Fibroblast of skin of abdomen (primary cell): Measurements from ENCODE around the gene RSL1D1.
A peak's percentile ranks its signal among the peaks of the same experiment; 100 is the strongest.
"Not testable (repeated sequence)": the region's sequence is repeated elsewhere in the genome, so short reads cannot be mapped to it uniquely, and the experiment has no call there.

Experiments
- DNase-seq: peaks from one replicate; pipeline ENCODE4 v3.0.0-alpha.2; 2013

The RSL1D1 gene

GRCh38 chr16:11843861-11844260 lies 7.5 kb downstream of the RSL1D1 start:
- no peak for DNase-seq

DNA sequence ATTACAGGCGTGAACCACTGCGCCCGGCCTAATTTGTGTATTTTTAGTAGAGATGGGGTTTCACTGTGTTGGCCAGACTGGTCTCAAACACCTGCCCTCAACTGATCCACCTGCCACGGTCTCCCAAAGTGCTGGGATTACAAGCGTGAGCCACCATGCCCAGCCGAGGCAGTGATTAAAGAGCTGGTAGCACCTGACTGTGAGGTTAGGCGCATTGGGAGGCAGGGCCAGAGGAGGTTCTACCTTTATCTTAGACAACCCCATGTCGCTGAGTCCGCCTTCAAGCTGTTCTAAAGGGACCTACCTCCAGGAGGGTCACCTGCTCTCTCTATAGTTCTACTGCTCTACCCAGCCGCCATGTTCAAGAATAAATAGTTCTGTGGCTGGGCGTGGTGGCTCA lies 8.1 kb downstream of the RSL1D1 start:
- no peak for DNase-seq

DNA sequence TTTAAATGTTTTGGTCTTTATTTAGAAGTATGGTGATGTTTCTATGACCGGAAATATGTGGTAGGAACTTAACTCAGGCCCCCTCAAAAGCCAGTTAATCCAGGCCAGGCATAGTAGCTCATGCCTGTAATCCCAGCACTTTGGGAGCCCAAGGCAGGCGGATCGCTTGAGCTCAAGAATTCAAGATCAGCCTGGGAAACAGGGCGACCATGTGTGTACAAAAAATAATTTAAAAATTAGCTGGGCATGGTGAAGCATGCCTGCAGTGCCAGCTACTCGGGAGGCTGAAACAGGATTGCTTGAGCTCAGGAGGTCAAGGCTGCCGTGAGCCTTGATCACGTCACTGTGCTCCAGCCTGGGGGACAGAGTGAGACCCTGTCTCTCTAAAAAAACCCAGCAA lies 10.3 kb downstream of the RSL1D1 start:
- DNase-seq: no peak

DNA sequence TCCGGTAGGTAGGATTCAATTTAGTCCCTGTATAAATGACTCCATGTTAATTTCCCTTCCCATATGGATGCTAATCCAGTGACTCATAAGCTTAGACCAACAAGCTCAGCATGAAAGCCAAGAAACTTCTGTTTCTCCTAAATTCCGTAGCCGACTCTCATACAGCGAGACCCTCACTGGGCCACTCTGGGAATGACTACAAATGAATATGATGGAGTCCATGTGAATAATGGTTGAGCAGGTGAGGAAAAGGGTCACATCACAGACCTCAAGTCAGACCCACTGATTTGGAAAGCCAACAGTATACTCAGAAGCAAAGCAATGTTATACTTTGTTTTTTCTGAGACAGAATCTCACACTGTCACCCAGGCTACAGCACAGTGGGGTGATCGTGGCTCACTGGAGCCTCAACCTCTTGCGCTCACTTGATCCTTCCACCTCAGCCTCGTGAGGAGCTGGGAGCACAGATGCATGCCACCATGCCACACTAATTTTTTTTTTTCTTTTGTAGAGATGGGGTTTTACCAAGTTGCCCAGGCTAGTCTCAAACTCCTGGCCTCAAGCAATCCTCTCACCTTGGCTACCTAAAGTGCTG lies 14.6 kb downstream of the RSL1D1 start:
- peak; percentile 95 for DNase-seq

- DNase-seq: peak; percentile 91
These were observed 15.3 kb downstream of the RSL1D1 start for GRCh38 chr16:11835891-11836649.

DNA sequence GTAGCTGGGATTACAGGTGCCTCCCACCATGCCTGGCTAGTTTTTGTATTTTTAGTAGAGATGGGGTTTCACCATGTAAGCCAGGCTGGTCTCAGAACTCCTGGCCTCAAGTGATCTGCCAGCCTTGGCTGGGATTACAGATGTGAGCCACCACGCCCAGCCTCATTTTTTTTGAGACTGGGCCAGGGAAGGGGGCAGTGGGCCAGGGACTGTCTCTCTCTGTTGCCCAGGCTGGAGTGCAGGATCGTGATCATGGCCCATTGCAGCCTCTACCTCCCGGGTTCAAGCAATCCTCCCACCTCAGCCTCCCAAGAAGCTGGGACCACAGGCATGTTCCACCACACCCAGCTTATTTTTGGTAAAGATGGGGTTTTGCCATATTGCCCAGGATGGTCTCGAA lies 16.0 kb downstream of the RSL1D1 start:
- no peak for DNase-seq

DNA sequence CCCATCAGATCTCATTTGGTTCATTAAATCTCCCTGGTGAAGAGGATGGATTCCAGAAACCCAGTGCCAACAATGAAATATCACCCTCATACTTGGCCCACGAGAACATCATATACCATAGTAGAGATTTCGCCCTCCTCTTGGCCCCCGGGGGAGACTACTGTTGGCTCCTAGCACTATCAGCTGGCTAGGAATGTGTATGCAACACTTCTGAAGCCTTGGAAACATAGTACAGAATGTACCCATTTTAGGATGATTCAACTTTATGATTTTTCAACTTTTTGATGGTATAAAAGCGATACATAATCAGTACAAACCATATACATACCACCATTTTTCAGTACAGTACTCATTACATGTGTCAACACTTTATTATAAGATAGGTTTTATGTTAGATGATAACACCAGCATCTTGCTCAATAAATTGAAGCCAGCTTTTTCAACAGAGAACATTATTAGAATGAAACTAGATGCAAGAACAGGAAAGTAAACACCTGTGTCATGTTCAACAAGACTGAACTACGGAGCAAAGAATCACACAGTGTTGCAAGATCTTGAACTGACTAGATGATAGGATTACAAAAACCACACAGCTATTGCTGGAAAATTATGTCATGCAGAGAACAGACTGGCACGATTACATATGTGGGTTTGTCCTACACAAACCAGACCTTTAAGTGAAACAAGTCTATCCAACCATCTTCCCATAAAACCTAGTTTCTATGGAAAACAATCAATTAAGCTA lies 17.2 kb downstream of the RSL1D1 start:
- peak; percentile 66 for DNase-seq

- DNase-seq: no peak
These were observed 22.6 kb downstream of the RSL1D1 start for GRCh38 chr16:11828696-11829095.

GRCh38 chr16:11825520-11826165 lies 25.7 kb downstream of the RSL1D1 start:
- not testable (repeated sequence) for DNase-seq

DNA sequence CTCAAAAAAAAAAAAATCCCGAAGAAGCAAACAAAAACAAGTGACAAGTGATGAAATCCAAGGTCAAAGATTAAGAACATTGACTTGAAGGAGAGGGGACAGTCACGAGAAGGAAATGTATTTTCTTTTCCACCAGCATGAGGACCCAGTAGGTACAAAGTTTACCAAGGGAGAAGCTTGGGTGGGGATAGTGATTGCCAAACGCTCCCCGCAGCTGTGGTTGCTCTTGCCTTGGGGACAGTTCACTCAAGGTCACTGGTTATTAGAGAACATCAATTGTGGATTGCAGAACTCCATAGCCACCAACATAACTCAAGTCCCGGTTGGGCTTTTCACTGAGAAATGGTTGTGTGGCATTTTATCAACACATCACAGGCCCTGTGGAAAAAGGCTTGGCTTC lies 27.0 kb downstream of the RSL1D1 start:
- DNase-seq: peak; percentile 6

DNA sequence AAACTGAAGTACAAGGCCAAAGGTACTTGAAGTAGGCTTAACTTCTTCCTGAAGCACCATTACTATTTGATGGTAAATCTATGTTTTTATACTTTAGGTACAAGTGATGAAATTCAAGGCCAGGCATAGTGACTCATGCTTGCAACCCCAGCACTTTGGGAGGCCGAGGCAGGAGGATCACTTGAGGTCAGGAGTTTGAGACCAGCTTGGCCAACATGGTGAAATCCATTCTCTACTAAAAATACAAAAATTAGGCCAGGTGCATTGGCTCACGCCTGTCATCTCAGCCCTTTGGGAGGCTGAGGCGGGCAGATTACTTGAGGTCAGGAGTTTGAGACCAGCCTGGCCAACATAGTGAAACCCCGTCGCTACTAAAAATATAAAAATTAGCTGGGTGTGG lies 27.7 kb downstream of the RSL1D1 start:
- not testable (repeated sequence) for DNase-seq

DNA sequence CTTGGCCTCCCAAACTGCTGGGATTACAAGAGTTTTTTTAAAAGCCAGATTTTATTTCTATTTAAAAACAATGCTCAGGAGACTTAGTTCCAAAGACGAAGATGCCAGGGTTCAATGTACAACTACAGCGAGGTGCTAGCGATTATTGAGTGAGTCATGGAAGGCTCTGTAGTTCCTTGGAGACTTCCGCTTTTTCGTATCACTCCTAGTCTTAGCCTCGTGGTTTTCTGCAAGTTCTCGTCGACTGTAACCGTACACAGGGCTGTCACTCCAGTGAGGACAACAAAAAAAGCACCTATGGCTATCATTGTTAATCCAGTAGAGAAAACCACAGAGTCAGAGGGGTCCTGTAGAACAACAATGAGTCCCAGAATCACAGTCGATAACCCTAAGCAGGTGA lies 31.5 kb downstream of the RSL1D1 start:
- no peak for DNase-seq

- DNase-seq: not testable (repeated sequence)
These were observed 32.4 kb downstream of the RSL1D1 start for GRCh38 chr16:11818970-11819369.

DNA sequence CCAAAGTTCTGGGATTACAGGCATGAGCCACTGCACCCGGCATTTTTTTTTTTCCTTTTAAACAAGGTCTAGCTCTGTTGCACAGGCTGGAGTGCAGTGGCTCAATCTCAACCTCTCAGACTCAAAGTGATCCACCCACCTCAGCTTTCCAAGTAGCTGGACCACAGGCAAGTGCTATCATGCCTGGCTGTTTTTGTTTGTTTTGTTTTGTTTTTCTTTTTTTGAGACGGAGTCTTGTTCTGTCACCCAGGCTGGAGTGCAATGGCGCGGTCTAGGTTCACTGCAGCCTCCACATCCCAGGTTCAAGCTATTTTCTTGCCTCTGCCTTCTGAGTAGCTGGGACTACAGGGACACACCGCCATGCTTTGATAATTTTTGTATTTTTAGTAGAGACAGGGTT lies 35.2 kb downstream of the RSL1D1 start:
- no peak for DNase-seq

DNA sequence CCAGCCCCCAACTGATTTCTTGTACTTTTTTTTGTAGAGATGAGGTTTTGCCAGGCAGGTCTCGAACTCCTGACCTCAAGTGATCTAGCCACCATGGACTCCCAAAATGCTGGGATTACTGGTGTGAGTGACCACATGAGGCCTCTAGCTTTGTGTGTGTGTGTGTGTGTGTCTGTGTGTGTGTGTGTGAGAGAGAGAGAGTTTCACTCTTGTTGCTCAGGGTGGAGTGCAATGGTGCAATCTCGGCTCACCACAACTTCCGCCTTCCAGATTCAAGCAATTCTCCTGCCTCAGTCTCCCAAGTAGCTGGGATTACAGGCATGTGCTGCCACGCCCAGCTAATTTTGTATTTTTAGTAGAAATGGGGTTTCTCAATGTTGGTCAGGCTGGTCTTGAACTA lies 36.5 kb downstream of the RSL1D1 start:
- DNase-seq: not testable (repeated sequence)

DNA sequence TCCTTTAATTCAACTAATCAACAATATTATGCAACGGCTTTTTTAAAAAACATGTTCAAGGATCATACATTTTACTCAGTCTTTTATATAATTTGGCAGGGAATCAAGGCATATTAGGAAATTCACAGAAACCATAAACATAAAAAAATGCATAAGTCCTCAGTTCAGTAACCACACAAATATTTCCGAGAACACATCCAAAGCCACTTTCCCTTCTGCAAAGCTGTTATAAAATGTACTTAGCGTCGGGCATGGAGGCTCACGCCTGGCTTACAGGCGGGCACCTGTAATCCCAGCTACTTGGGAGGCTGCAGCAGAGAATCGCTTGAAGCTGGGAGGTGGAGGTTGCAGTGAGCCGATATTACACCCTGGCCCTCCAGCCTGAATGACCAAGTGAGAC lies 44.6 kb downstream of the RSL1D1 start:
- DNase-seq: peak; percentile 72

DNA sequence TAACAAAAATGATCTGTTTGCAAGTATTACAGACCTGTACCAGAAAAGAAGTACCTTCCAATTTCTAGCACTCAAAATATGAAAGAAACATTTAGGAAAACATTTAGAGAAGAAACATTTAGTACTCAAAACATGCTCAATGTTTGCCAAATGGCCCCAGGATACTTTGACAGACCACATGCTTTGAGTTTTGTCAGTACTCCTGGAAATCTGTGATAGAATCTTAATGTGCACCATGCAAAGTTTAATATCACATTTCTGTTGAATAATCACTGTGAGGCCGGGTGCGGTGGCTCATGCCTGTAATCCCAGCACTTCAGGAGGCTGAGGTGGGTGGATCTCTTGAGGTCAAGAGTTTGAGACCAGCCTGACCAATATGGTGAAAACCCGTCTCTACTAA lies 45.8 kb downstream of the RSL1D1 start:
- DNase-seq: no peak

DNA sequence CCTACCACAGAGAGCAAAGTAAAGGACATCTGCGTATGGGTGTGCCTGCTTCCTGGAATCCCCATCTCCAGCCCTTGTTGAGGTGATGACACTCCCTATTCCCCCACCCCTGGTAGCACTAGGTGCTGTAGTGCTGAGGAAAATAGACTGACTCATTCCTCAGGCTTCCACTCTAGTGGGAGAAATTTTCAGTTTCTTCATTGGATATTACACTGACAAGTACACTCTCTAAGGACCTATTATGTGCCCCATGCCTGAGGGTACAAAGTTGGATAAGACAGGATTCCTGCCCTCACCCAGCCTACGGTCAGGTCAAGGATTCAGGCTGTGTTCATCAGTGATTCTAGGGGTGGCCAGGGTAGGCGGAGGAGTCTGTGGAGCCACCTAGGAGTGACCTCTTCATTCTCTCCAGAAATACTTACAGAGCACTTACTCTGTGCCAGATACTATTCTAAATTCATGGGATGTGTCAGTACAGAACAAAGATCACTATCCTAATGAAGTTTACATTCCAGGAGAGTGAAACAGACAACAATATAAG lies 49.8 kb downstream of the RSL1D1 start:
- peak; percentile 19 for DNase-seq

DNA sequence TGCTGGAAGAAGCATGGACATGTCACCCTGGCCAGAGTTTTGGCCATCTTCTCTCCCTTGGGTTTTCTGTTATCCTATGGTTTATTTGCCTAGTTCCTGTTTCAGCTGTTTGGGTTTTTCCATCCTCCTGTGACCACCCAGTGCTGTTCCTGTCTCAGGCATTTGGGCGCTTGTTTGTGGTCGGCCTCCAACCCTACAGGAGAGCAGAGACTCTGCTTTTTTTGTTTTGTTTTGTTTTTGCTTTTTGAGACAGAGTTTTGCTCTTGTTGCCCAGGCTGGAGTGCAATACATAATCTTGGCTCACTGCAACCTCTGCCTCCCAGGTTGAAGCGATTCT lies 51.0 kb downstream of the RSL1D1 start:
- no peak for DNase-seq

DNA sequence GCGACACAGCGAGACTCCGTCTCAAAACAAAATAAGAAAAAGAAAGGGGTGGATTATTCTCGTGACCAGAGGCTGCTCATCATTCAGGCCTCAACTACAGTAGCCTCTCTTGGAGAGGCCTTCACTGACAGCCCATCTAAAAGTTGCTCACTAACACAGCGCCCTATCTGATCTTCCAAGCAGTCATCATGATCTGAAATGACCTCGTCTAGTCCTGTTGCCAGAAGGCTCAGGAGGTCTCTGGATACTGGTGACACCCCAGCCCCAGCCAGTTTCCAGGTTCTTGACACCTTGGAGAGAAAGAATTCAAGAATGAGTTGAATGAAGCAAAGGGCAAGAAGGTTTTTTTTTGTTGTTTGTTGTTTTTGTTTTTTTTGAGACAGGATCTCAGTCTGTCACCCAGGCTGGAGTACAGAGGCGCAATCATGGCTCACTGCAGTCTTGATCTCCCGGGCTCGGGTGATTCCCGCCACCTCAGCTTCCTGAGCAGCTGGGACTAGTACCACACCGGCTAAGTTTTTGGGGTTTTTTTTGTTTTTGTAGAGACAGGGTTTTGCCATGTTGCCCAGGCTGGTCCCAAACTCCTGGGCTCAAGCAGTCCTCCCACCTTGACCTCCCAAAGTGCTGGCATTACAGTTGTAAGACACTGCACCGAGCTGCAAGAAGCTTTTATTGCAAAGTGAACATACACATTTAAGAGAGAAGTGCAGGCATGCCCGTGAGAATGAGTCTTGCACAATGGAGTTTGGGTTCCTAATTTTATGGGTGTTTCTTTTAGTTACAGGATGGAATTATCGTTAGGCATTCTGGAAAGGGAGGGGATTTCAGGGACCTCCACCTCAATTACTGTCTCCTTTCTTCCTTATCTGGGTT lies 51.6 kb downstream of the RSL1D1 start:
- no peak for DNase-seq

DNA sequence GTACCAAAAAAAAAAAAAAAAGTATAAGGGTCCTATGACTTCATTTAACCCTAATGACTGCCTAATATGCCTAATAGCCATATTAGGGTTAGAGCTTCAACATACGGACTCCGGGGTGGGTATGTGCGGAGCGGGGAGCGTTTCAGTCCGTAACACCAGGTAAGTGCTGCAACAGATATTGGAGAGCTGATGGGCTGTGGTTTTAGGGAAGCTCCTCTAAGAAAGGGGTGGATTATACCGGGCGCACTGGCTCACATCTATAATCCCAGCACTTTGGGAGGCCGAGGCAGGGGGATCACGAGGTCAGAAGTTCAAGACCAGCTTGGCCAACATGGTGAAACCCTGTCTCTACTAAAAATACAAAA lies 52.3 kb downstream of the RSL1D1 start:
- DNase-seq: no peak

DNA sequence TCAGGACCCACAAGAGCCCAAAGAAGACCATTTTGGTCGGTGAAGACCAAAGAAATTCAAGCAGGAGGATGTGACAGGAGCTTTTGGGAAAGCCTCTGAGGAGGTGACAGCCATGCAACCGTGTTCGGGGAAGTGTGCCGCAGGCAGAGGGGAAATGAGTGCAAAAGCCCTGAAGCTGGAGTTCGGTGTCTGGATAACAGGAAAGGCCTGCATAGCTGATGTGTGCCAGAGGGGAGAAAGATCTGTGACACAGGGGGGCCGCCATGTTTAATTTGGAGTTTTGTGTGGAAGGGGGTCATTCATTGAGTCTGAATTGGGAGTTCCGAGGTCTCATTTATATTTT lies 53.4 kb downstream of the RSL1D1 start:
- peak; percentile 7 for DNase-seq
